AG09309 (cell line): ENCODE measurements around the gene TRPV4.

Experiments
- DNase-seq: peaks from one replicate; pipeline ENCODE4 v3.0.0-alpha.2; 2010; ENCODE audit warnings: low read depth
- H3K4me3 ChIP-seq: 2 replicates; pipeline ENCODE4 v1.5.1; 2011; ENCODE audit warnings: mild to moderate bottlenecking, low read depth, low read length, moderate library complexity; ENCODE audit not compliant: control insufficient read depth
- CTCF ChIP-seq: IDR thresholded peaks from 2 replicates; pipeline ENCODE4 v1.5.1; 2011; ENCODE audit warnings: mild to moderate bottlenecking, low read depth, low read length, inconsistent platforms; ENCODE audit not compliant: insufficient read depth, control insufficient read depth; ENCODE audit errors: missing control alignments

TRPV4 gene

GRCh38 chr12:109759595-109759994, 73.6 kb downstream of the TRPV4 start:
- no peak for TF ChIP-seq CTCF
- H3K4me3 ChIP-seq, result no peak overlapping the region
- DNase-seq, result no peak

- no peak for TF ChIP-seq CTCF
- DNase-seq, result no peak
- H3K4me3 ChIP-seq, result no peak overlapping the region
Observed at GRCh38 chr12:109758426-109759420, 74.5 kb downstream of the TRPV4 start.

- DNase-seq, result no peak
- no peak overlapping the region for H3K4me3 ChIP-seq
- no peak for TF ChIP-seq CTCF
Observed at GRCh38 chr12:109757671-109758265, 75.4 kb downstream of the TRPV4 start.

GRCh38 chr12:109756457-109756856, 76.7 kb downstream of the TRPV4 start:
- no peak for DNase-seq
- no peak overlapping the region for H3K4me3 ChIP-seq
- no peak for TF ChIP-seq CTCF

GRCh38 chr12:109753959-109754358, 79.2 kb downstream of the TRPV4 start:
- TF ChIP-seq CTCF, result no peak
- no peak overlapping the region for H3K4me3 ChIP-seq
- no peak for DNase-seq

- DNase-seq, result no peak
- no peak for TF ChIP-seq CTCF
- no peak overlapping the region for H3K4me3 ChIP-seq
Observed at GRCh38 chr12:109753054-109753401, 80.2 kb downstream of the TRPV4 start.
